Keratinocyte (primary cell): ENCODE measurements around the gene SORBS1.

ENCODE experiments used
- CTCF ChIP-seq, 3 experiments: IDR thresholded peaks in 1 of 3; conservative IDR thresholded peaks in 1 of 3; optimal IDR thresholded peaks in 1 of 3; 2 replicates in 2 of 3; 3 replicates in 1 of 3; pipeline versions ENCODE3 to v1.5.1; 2011; ENCODE audit warnings: low read length in 3 of 3, mild to moderate bottlenecking in 3 of 3, moderate library complexity in 2 of 3, control low read depth in 1 of 3, inconsistent platforms in 1 of 3; ENCODE audit not compliant: insufficient read depth in 2 of 3; ENCODE audit errors: extremely low read depth in 1 of 3
- EZH2 ChIP-seq: IDR thresholded peaks from one replicate; pipeline ENCODE4 v1.6.1; 2012; ENCODE audit warnings: inconsistent platforms, mild to moderate bottlenecking, low read length, moderate library complexity

GRCh38 chr10:95558593-95559320, 2.4 kb downstream of the SORBS1 start:
- TF ChIP-seq CTCF (optimal IDR thresholded peaks at IDR 0.05 in 1 of 3, IDR thresholded peaks at IDR 0.05 in 1 of 3, conservative IDR thresholded peaks at IDR 0.05 in 1 of 3; ENCODE audit: extremely low read depth in 1 of 3, insufficient read depth in 2 of 3, low read length in 3 of 3) (no peak), EZH2 (no peak)
